ENCODE data around the gene SLC25A4. TPM values are rescaled to one million over a fixed set of nuclear protein-coding genes. Genes with fewer than 3 reads are reported as not detected.
"Not testable (repeated sequence)": the region's sequence is repeated elsewhere in the genome, so short reads cannot be mapped to it uniquely, and the experiment has no call there.

Gene SLC25A4
- polyA plus RNA-seq, 5 donors = 12.8 to 22.8 (median 15.0) TPM

GRCh38 chr4:185119467-185119866, 23.6 kb upstream of the SLC25A4 start:
- DNase-seq = not testable (repeated sequence)

- DNase-seq = no peak
Observed at GRCh38 chr4:185119927-185120630, 23.0 kb upstream of the SLC25A4 start.

- no peak for DNase-seq
Observed at GRCh38 chr4:185120631-185120946, 22.5 kb upstream of the SLC25A4 start.

GRCh38 chr4:185122681-185123345, 20.3 kb upstream of the SLC25A4 start:
- no peak for DNase-seq

GRCh38 chr4:185124006-185124405, 19.1 kb upstream of the SLC25A4 start:
- no peak for DNase-seq

- no peak for DNase-seq
Observed at GRCh38 chr4:185127021-185127925, 15.8 kb upstream of the SLC25A4 start.

GRCh38 chr4:185128272-185129119, 14.6 kb upstream of the SLC25A4 start:
- no peak for DNase-seq

GRCh38 chr4:185134307-185134869, 8.7 kb upstream of the SLC25A4 start:
- DNase-seq = no peak

GRCh38 chr4:185137233-185137925, 5.7 kb upstream of the SLC25A4 start:
- DNase-seq = no peak

GRCh38 chr4:185138161-185138560, 4.9 kb upstream of the SLC25A4 start:
- no peak for DNase-seq

- DNase-seq = no peak
Observed at GRCh38 chr4:185139736-185140135, 3.3 kb upstream of the SLC25A4 start.

- no peak for DNase-seq
Observed at GRCh38 chr4:185141777-185142176, 1.3 kb upstream of the SLC25A4 start.

- no peak for DNase-seq
Observed at GRCh38 chr4:185142564-185142911, 528 bp upstream of the SLC25A4 start.

GRCh38 chr4:185143601-185143969, 519 bp downstream of the SLC25A4 start:
- DNase-seq = no peak

- no peak for DNase-seq
Observed at GRCh38 chr4:185144601-185145240, 1.7 kb downstream of the SLC25A4 start.

- DNase-seq = no peak
Observed at GRCh38 chr4:185145572-185145971, 2.5 kb downstream of the SLC25A4 start.

- DNase-seq = no peak
Observed at GRCh38 chr4:185149392-185149791, 6.3 kb downstream of the SLC25A4 start.

GRCh38 chr4:185151296-185151695, 8.2 kb downstream of the SLC25A4 start:
- no peak for DNase-seq

- DNase-seq = no peak
Observed at GRCh38 chr4:185165605-185166063, 22.6 kb downstream of the SLC25A4 start.

GRCh38 chr4:185167234-185167633, 24.2 kb downstream of the SLC25A4 start:
- no peak for DNase-seq
